ENCODE results near the gene GLYATL1B.

DNA sequence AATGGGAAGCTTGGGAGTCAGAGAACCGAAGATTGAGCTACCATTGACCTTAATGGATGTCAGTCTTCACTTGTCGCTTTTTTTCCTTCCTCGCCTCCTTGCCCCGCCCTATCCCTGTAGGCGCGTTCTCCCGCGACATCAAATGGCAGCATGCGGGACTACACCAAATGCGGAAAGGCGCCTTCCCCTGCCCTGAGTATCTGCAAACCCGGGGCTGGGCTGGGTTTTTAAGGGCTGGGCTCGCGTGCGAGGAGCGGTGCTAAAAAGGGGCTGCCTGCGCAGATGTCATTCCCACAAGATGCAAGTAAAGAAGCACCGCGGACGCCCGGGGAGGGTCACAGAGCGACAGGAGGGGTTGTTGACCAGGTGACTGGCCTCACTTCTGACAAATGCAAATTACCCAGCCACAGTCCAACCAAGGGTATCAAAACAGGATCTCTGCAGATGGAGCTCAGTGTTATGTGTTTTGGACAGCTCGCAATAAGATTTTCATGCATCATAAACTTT lies 16.2 kb downstream of the GLYATL1B start:
- TF ChIP-seq POLR2A (IDR thresholded peaks at IDR 0.05; ENCODE audit: low read length) (no peak), GATA1 (IDR thresholded peaks at IDR 0.05; ENCODE audit: low read depth, low read length) (no peak)

Measured in erythroblast (primary cell).